GM19043 (cell line): ENCODE results near the gene PSMG4.
"Not testable (repeated sequence)": the region's sequence is repeated elsewhere in the genome, so short reads cannot be mapped to it uniquely, and the experiment has no call there.

ENCODE experiments used
- ATAC-seq: cut with Tn5 transposase; IDR thresholded peaks from one replicate; pipeline ENCODE4 v1.9.1; 2021; ENCODE audit warnings: low read depth; ENCODE audit not compliant: unreplicated experiment

PSMG4 gene

GRCh38 chr6:3230256-3230882 is 28.4 kb upstream of the PSMG4 start:
- ATAC-seq, result no peak

- ATAC-seq, result no peak
These were observed 27.9 kb upstream of the PSMG4 start for GRCh38 chr6:3230900-3231246.

- no peak for ATAC-seq
These were observed 27.3 kb upstream of the PSMG4 start for GRCh38 chr6:3231247-3232016.

- no peak for ATAC-seq
These were observed 26.5 kb upstream of the PSMG4 start for GRCh38 chr6:3232017-3232945.

- no peak for ATAC-seq
These were observed 25.4 kb upstream of the PSMG4 start for GRCh38 chr6:3233321-3233720.

GRCh38 chr6:3233904-3234303 is 24.8 kb upstream of the PSMG4 start:
- ATAC-seq, result no peak

GRCh38 chr6:3235486-3235885 is 23.3 kb upstream of the PSMG4 start:
- ATAC-seq, result no peak

- no peak for ATAC-seq
These were observed 22.7 kb upstream of the PSMG4 start for GRCh38 chr6:3236005-3236404.

- no peak for ATAC-seq
These were observed 20.7 kb upstream of the PSMG4 start for GRCh38 chr6:3237761-3238662.

GRCh38 chr6:3239110-3239830 is 19.5 kb upstream of the PSMG4 start:
- no peak for ATAC-seq

- ATAC-seq, result no peak
These were observed 18.2 kb upstream of the PSMG4 start for GRCh38 chr6:3240595-3240994.

GRCh38 chr6:3241745-3242144 is 17.0 kb upstream of the PSMG4 start:
- ATAC-seq, result not testable (repeated sequence)

- no peak for ATAC-seq
These were observed 16.0 kb upstream of the PSMG4 start for GRCh38 chr6:3242768-3243167.

- no peak for ATAC-seq
These were observed 14.5 kb upstream of the PSMG4 start for GRCh38 chr6:3244003-3244831.

- not testable (repeated sequence) for ATAC-seq
These were observed 13.9 kb upstream of the PSMG4 start for GRCh38 chr6:3244832-3245161.

- ATAC-seq, result no peak
These were observed 13.5 kb upstream of the PSMG4 start for GRCh38 chr6:3245216-3245615.

- ATAC-seq, result no peak
These were observed 11.2 kb upstream of the PSMG4 start for GRCh38 chr6:3247255-3248146.

- ATAC-seq, result no peak
These were observed 8.9 kb upstream of the PSMG4 start for GRCh38 chr6:3249821-3250220.
